K562 (cell line): ENCODE data around the gene LAMB4.

Experiments used
- BRCA1 ChIP-seq, 2 experiments: fragments of 450-650 bp in 1 of 2; sonication (generic) in 1 of 2; formaldehyde crosslinking in 1 of 2; IDR thresholded peaks; 2 replicates each; pipeline versions ENCODE4 v1.5.0 to v1.6.1; 2017 to 2020; ENCODE audit warnings: mild to moderate bottlenecking in 1 of 2, missing genetic modification reagents in 1 of 2
- CBFB ChIP-seq: sonication (generic); formaldehyde crosslinking; IDR thresholded peaks from 2 replicates; pipeline ENCODE4 v1.4.0; 2020; ENCODE audit warnings: mild to moderate bottlenecking, missing genetic modification reagents
- CTCF ChIP-seq, 3 experiments: IDR thresholded peaks in 2 of 3; conservative IDR thresholded peaks in 1 of 3; 2 replicates each; pipeline ENCODE4 v1.5.1; 2011 to 2012; ENCODE audit warnings: low read length in 3 of 3, mild to moderate bottlenecking in 3 of 3, control low read depth in 2 of 3, improper control_type of control experiment in 1 of 3, inconsistent platforms in 1 of 3, low read depth in 1 of 3, mixed read lengths in 1 of 3, moderate library complexity in 1 of 3; ENCODE audit not compliant: insufficient read depth in 2 of 3
- ESRRA ChIP-seq: fragments of 450-650 bp; IDR thresholded peaks from 2 replicates; pipeline ENCODE4 v1.6.1; 2014; ENCODE audit warnings: low read depth, mild to moderate bottlenecking, moderate library complexity, borderline replicate concordance
- KLF6 ChIP-seq: fragments of 250-450 bp; sonication (Bioruptor Pico); IDR thresholded peaks from 2 replicates; pipeline ENCODE4 v1.4.0; 2020; ENCODE audit warnings: mild to moderate bottlenecking, moderate library complexity, borderline replicate concordance
- POLR2AphosphoS5 ChIP-seq: IDR thresholded peaks from 2 replicates; pipeline ENCODE4 v1.6.1; 2011; ENCODE audit warnings: mild to moderate bottlenecking, low read depth, low read length, moderate library complexity; ENCODE audit not compliant: control insufficient read depth, insufficient read depth
- SIX5 ChIP-seq, 2 experiments: IDR thresholded peaks; 2 replicates each; pipeline ENCODE4 v1.6.1; 2011; ENCODE audit warnings: low read length in 2 of 2, borderline replicate concordance in 1 of 2, low read depth in 1 of 2, mild to moderate bottlenecking in 1 of 2, moderate library complexity in 1 of 2; ENCODE audit not compliant: insufficient read depth in 1 of 2
- ZNF324 ChIP-seq: fragments of 250-450 bp; sonication (Bioruptor Pico); IDR thresholded peaks from 2 replicates; pipeline ENCODE4 v1.4.0; 2020; ENCODE audit warnings: mild to moderate bottlenecking
- ZNF707 ChIP-seq: fragments of 250-450 bp; sonication (Bioruptor Pico); conservative IDR thresholded peaks from 2 replicates; pipeline ENCODE4 v1.8.0; 2022; ENCODE audit warnings: inconsistent platforms, mild to moderate bottlenecking, moderate library complexity

DNA sequence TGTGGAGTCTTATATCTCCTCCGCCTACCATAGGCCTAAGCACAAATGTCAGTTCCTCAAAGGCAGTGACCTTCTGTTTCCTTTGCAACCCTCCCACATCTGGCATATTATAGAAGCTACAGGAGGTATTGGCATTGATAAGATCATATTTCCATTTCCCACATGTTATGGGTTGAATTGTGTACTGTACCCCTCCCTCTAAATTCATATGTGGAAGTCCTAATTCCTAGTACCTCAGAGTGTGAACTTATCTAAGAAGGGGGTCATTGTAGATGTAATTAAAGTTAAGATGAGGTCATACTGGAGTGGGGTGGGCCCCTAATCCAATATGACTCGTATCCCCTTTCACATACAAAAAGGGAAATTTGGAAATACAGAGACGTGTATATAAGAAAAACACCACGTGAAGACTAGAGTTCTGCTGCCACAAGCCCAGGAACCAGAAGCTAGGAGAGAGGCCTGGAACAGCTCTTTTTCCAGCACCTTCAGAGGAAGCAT is 6.1 kb upstream of the LAMB4 start:
- TF ChIP-seq ZNF707 (CRISPR knock-in tag), result no peak
- no peak for TF ChIP-seq ESRRA
- no peak for TF ChIP-seq KLF6 (CRISPR knock-in tag)
- TF ChIP-seq CTCF (IDR thresholded peaks at IDR 0.05 in 2 of 3, conservative IDR thresholded peaks at IDR 0.05 in 1 of 3; ENCODE audit: insufficient read depth in 2 of 3, low read depth in 1 of 3, low read length in 3 of 3), result no peak
- no peak for TF ChIP-seq ZNF324 (CRISPR knock-in tag)
- TF ChIP-seq SIX5 (IDR thresholded peaks at IDR 0.05; ENCODE audit: borderline replicate concordance in 1 of 2, insufficient read depth in 1 of 2, low read depth in 1 of 2, low read length in 2 of 2), result no peak
- TF ChIP-seq BRCA1 (IDR thresholded peaks at IDR 0.05), result no peak
- TF ChIP-seq BRCA1 (CRISPR knock-in tag; IDR thresholded peaks at IDR 0.05), result no peak
- no peak for TF ChIP-seq POLR2AphosphoS5
- no peak for TF ChIP-seq CBFB (CRISPR knock-in tag)
